ENCODE measurements around the gene HPCAL4. TPM values are rescaled to one million over a fixed set of nuclear protein-coding genes. Genes with fewer than 3 reads are reported as not detected.

The HPCAL4 gene
- total RNA-seq, 1 donor from 2014 or later, result 0.20 TPM

- Mint-ChIP-seq H3K27ac (ENCODE audit: unreplicated experiment) (no peak overlapping the region), H3K9me3 (ENCODE audit: unreplicated experiment) (no peaks in the 10 kb centered on the region), H3K27me3 (ENCODE audit: low read depth, unreplicated experiment) (peaks cover 76% of the 10 kb centered on the region), H3K4me3 (ENCODE audit: unreplicated experiment) (no peak overlapping the region), H3K4me1 (ENCODE audit: low read depth, unreplicated experiment) (peaks cover 9% of the 10 kb centered on the region), H3K36me3 (ENCODE audit: low read depth, unreplicated experiment) (peaks cover 3% of the 10 kb centered on the region)
- H3K36me3 ChIP-seq (ENCODE audit: insufficient read depth, low read length), result no peaks in the 10 kb centered on the region
- no peaks in the 10 kb centered on the region for H3K79me2 ChIP-seq (ENCODE audit: insufficient read depth, low read length)
- H2AFZ ChIP-seq (ENCODE audit: low read depth, low read length), result no peak overlapping the region
- no peaks in the 10 kb centered on the region for H4K20me1 ChIP-seq (ENCODE audit: insufficient read depth, low read length)
- TF ChIP-seq CTCF (IDR thresholded peaks at IDR 0.05; ENCODE audit: insufficient read depth, low read depth, low read length) (no peak), EZH2 (IDR thresholded peaks at IDR 0.05; ENCODE audit: insufficient read depth, low read length) (no peak)
- no peak overlapping the region for H3K9ac ChIP-seq (ENCODE audit: low read length)
- no peak for DNase-seq (ENCODE audit: low read depth)
- H3K9me3 ChIP-seq (ENCODE audit: insufficient read depth, low read depth, low read length), result no peaks in the 10 kb centered on the region
- no peak overlapping the region for H3K4me2 ChIP-seq (ENCODE audit: low read length)
- peaks cover 72% of the 10 kb centered on the region for H3K27me3 ChIP-seq (ENCODE audit: insufficient read depth, low read length)
- no peak overlapping the region for H3K27ac ChIP-seq (ENCODE audit: low read depth, low read length)
- H3K4me1 ChIP-seq (ENCODE audit: insufficient read depth, low read length), result no peaks in the 10 kb centered on the region
- no peak overlapping the region for H3K4me3 ChIP-seq (ENCODE audit: insufficient read depth, low read depth, low read length)
- no peak for FAIRE-seq
These were observed 36.7 kb upstream of the HPCAL4 start for GRCh38 chr1:39727932-39728317.

GRCh38 chr1:39727221-39727931 lies 36.1 kb upstream of the HPCAL4 start:
- Histone ChIP-seq H3K4me1 (ENCODE audit: insufficient read depth, low read length) (no peaks in the 10 kb centered on the region), H3K4me2 (ENCODE audit: low read length) (no peak overlapping the region), H3K36me3 (ENCODE audit: insufficient read depth, low read length) (no peaks in the 10 kb centered on the region), H3K9me3 (ENCODE audit: insufficient read depth, low read depth, low read length) (no peaks in the 10 kb centered on the region), H3K4me3 (ENCODE audit: insufficient read depth, low read depth, low read length) (no peak overlapping the region), H4K20me1 (ENCODE audit: insufficient read depth, low read length) (no peaks in the 10 kb centered on the region), H3K27me3 (ENCODE audit: insufficient read depth, low read length) (peaks cover 67% of the 10 kb centered on the region), H3K79me2 (ENCODE audit: insufficient read depth, low read length) (no peaks in the 10 kb centered on the region), H3K27ac (ENCODE audit: low read depth, low read length) (no peak overlapping the region), H3K9ac (ENCODE audit: low read length) (no peak overlapping the region), H2AFZ (ENCODE audit: low read depth, low read length) (no peak overlapping the region)
- H3K27me3 Mint-ChIP-seq (ENCODE audit: low read depth, unreplicated experiment), result peaks cover 74% of the 10 kb centered on the region
- peaks cover 7% of the 10 kb centered on the region for H3K4me1 Mint-ChIP-seq (ENCODE audit: low read depth, unreplicated experiment)
- H3K4me3 Mint-ChIP-seq (ENCODE audit: unreplicated experiment), result no peak overlapping the region
- H3K36me3 Mint-ChIP-seq (ENCODE audit: low read depth, unreplicated experiment), result peaks cover 3% of the 10 kb centered on the region
- FAIRE-seq (no peak), DNase-seq (ENCODE audit: low read depth) (no peak)
- H3K9me3 Mint-ChIP-seq (ENCODE audit: unreplicated experiment), result no peaks in the 10 kb centered on the region
- TF ChIP-seq EZH2 (IDR thresholded peaks at IDR 0.05; ENCODE audit: insufficient read depth, low read length), result no peak
- no peak for TF ChIP-seq CTCF (IDR thresholded peaks at IDR 0.05; ENCODE audit: insufficient read depth, low read depth, low read length)
- no peak overlapping the region for H3K27ac Mint-ChIP-seq (ENCODE audit: unreplicated experiment)

GRCh38 chr1:39726600-39726999 lies 35.4 kb upstream of the HPCAL4 start:
- TF ChIP-seq EZH2 (IDR thresholded peaks at IDR 0.05; ENCODE audit: insufficient read depth, low read length) (no peak), CTCF (IDR thresholded peaks at IDR 0.05; ENCODE audit: insufficient read depth, low read depth, low read length) (no peak)
- Histone ChIP-seq H3K4me3 (ENCODE audit: insufficient read depth, low read depth, low read length) (no peak overlapping the region), H2AFZ (ENCODE audit: low read depth, low read length) (no peak overlapping the region), H3K27me3 (ENCODE audit: insufficient read depth, low read length) (peaks cover 70% of the 10 kb centered on the region), H3K4me2 (ENCODE audit: low read length) (no peak overlapping the region), H3K27ac (ENCODE audit: low read depth, low read length) (no peak overlapping the region), H4K20me1 (ENCODE audit: insufficient read depth, low read length) (no peaks in the 10 kb centered on the region), H3K4me1 (ENCODE audit: insufficient read depth, low read length) (no peaks in the 10 kb centered on the region), H3K9ac (ENCODE audit: low read length) (no peak overlapping the region), H3K36me3 (ENCODE audit: insufficient read depth, low read length) (no peaks in the 10 kb centered on the region), H3K79me2 (ENCODE audit: insufficient read depth, low read length) (no peaks in the 10 kb centered on the region), H3K9me3 (ENCODE audit: insufficient read depth, low read depth, low read length) (no peaks in the 10 kb centered on the region)
- H3K27me3 Mint-ChIP-seq (ENCODE audit: low read depth, unreplicated experiment), result peaks cover 79% of the 10 kb centered on the region
- H3K36me3 Mint-ChIP-seq (ENCODE audit: low read depth, unreplicated experiment), result peaks cover 3% of the 10 kb centered on the region
- H3K4me3 Mint-ChIP-seq (ENCODE audit: unreplicated experiment), result no peak overlapping the region
- FAIRE-seq, result no peak
- H3K4me1 Mint-ChIP-seq (ENCODE audit: low read depth, unreplicated experiment), result peaks cover 7% of the 10 kb centered on the region
- no peak for DNase-seq (ENCODE audit: low read depth)
- H3K27ac Mint-ChIP-seq (ENCODE audit: unreplicated experiment), result no peak overlapping the region
- H3K9me3 Mint-ChIP-seq (ENCODE audit: unreplicated experiment), result no peaks in the 10 kb centered on the region

Measured in astrocyte (in vitro differentiated cells and primary cell).